ENCODE data around the gene KLK13.

The KLK13 gene

DNA sequence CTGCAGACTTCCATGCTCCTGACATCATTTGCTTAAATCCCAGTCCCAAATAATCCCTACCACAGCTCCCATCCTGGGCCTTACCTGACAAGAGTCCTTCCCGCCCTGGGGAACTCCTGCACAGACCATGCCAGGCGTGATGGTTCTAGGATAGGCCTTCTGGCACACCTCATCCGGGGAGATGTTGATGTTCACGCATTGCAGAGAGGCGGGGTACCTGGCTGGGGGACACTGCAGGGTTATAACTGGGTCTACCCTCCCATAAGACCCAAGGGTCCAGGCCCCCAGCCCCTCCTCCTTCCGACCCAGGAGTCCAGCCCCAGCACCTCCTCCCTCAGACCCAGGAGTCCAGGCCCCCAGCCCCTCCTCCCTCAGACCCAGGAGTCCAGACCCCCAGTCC lies 13.8 kb upstream of the KLK13 start:
- TF ChIP-seq, protein P1, sequence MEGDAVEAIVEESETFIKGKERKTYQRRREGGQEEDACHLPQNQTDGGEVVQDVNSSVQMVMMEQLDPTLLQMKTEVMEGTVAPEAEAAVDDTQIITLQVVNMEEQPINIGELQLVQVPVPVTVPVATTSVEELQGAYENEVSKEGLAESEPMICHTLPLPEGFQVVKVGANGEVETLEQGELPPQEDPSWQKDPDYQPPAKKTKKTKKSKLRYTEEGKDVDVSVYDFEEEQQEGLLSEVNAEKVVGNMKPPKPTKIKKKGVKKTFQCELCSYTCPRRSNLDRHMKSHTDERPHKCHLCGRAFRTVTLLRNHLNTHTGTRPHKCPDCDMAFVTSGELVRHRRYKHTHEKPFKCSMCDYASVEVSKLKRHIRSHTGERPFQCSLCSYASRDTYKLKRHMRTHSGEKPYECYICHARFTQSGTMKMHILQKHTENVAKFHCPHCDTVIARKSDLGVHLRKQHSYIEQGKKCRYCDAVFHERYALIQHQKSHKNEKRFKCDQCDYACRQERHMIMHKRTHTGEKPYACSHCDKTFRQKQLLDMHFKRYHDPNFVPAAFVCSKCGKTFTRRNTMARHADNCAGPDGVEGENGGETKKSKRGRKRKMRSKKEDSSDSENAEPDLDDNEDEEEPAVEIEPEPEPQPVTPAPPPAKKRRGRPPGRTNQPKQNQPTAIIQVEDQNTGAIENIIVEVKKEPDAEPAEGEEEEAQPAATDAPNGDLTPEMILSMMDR (IDR thresholded peaks at IDR 0.05; ENCODE audit: extremely low read depth, insufficient read depth, missing control alignments) = no peak
- in situ Hi-C loops (cut with MboI; ENCODE audit: low pct_unique_long_range_greater_than_20kb, low sequenced_read_pairs, unreplicated experiment) = no loop called here
- DNase-seq (ENCODE audit: low spot score) = peak; percentile 20

DNA sequence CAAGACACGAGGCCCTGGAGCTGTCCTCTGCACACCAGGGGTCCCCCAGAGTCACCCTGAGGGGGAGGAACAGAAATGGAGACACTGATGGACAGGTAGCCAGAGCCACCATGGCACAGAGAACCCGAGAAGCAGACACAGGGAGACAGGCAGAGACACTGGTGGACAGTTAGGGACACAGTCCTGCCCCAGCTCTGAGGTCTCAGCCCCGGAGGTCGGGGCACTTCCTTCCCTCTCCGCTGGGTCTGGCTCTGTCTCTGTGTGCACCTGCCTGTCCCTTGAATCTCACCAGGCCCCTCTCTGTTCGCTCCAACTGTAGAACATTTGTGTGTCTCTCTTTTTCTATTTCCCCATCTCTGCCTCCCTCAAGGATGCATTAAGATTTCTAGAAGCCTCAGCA lies 13.2 kb upstream of the KLK13 start:
- in situ Hi-C loops (cut with MboI; ENCODE audit: low pct_unique_long_range_greater_than_20kb, low sequenced_read_pairs, unreplicated experiment) = no loop called here
- TF ChIP-seq, protein P1 (IDR thresholded peaks at IDR 0.05; ENCODE audit: extremely low read depth, insufficient read depth, missing control alignments) = no peak
- no peak for DNase-seq (ENCODE audit: low spot score)

DNA sequence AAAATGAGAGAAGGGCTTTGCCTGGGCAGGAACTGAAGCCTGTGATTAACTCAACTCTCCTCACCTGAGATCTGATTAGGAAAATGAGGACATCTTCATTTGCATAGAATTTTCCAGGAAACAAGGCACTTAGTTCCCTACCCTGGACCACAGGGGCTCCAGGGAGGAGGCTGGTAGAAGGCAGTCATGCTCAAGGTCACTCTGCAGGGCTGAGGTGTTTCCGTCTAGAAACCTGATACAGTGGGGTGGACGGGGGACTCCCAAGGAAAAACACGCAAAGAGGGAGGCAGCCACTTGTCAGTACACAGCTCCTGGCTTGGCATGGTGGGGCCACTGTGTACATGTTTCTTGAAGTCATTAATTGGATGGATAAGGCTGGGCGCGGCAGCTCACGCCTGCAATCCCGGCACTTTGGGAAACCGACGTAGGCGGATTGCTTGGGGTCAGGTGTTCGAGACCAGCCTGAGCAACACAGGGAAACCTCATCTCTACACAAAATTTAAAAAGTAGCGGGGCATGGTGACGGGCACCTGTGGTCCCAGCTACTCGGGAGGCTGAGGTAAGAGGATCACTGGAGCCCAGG lies 11.8 kb upstream of the KLK13 start:
- no peak for DNase-seq (ENCODE audit: low spot score)
- TF ChIP-seq, protein P1 (IDR thresholded peaks at IDR 0.05; ENCODE audit: extremely low read depth, insufficient read depth, missing control alignments) = no peak
- in situ Hi-C loops (cut with MboI; ENCODE audit: low pct_unique_long_range_greater_than_20kb, low sequenced_read_pairs, unreplicated experiment) = no loop called here

DNA sequence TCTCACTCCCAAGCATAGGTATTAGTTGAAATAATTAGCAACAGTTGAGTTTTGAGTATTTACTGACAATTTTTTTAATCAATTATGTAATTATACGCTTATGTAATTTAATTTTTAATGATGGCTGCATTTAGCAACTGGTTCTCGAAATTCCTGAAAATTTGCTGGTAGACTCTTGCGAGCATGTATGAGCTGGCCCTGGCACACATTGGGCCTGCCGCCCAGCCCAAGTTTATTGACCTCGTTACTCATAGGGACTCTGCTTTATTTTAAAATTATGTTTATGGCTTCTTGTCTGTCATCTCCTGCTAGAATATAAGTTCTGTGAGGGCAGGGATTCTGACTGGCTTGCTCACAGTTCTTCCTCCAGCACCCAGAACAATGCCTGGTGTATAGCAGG lies 11.1 kb upstream of the KLK13 start:
- no peak for DNase-seq (ENCODE audit: low spot score)
- TF ChIP-seq, protein P1 (IDR thresholded peaks at IDR 0.05; ENCODE audit: extremely low read depth, insufficient read depth, missing control alignments) = no peak
- in situ Hi-C loops (cut with MboI; ENCODE audit: low pct_unique_long_range_greater_than_20kb, low sequenced_read_pairs, unreplicated experiment) = no loop called here

DNA sequence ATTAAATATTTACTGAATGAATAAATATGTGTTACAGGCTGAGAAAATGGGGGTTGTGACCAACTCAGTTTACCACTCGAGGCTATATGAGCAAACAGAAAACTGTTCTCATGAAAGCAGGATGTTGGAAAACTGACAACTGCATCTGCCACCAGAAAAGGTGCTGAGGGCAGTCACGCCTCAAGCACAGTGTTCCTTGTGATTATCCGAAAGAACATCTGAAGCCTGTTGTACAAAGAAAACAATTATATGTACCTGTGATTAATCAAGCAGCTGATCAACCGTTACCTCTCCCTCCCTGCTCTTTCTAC lies 6.2 kb upstream of the KLK13 start:
- in situ Hi-C loops (cut with MboI; ENCODE audit: low pct_unique_long_range_greater_than_20kb, low sequenced_read_pairs, unreplicated experiment) = no loop called here
- DNase-seq (ENCODE audit: low spot score) = no peak
- TF ChIP-seq, protein P1 (IDR thresholded peaks at IDR 0.05; ENCODE audit: extremely low read depth, insufficient read depth, missing control alignments) = no peak

DNA sequence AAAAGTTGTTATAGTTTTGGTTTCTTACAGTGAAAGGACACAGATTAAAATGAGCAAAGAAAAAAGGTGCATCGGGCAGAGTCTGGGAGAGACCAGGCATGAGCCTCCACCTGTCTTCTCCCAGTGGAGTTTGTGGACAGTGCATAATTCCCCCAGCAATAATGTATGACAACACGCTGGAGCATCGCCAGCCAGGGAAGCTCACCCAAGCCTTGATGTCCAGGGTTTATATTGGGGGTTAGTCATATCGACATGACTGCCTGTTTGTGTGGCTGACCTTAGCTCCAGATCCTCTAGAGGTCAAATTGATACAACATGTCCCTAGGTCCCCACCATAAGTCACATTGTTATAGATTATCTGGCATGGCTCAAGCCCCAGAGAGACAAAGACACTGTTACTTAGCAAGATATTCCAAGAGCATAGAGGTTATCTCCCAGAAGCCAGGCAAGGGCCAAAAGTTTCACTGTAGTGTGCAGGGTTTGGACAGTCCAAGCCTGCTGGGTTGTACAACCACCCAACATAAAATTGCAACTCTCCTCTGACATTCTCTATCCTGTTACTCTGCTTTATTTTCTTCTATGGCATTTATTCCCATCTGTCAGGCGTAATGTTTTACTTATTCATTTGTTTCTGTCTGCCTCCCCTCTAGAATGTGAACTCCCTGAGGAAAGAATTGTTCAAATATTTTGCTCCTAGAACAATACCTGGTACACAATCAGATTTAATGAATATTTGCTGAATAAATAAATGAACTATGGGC lies 5.6 kb upstream of the KLK13 start:
- TF ChIP-seq, protein P1 (IDR thresholded peaks at IDR 0.05; ENCODE audit: extremely low read depth, insufficient read depth, missing control alignments) = no peak
- DNase-seq (ENCODE audit: low spot score) = no peak
- in situ Hi-C loops (cut with MboI; ENCODE audit: low pct_unique_long_range_greater_than_20kb, low sequenced_read_pairs, unreplicated experiment) = no loop called here

All from GM13977 (cell line).